HG02759 (cell line): Measurements from ENCODE around the gene SLC24A3.
A peak's percentile ranks its signal among the peaks of the same experiment; 100 is the strongest.

Source experiments
- ATAC-seq: cut with Tn5 transposase; IDR thresholded peaks from one replicate; pipeline ENCODE4 v1.9.1; 2021; ENCODE audit warnings: mild to moderate bottlenecking, moderate library complexity; ENCODE audit not compliant: unreplicated experiment

The SLC24A3 gene

DNA sequence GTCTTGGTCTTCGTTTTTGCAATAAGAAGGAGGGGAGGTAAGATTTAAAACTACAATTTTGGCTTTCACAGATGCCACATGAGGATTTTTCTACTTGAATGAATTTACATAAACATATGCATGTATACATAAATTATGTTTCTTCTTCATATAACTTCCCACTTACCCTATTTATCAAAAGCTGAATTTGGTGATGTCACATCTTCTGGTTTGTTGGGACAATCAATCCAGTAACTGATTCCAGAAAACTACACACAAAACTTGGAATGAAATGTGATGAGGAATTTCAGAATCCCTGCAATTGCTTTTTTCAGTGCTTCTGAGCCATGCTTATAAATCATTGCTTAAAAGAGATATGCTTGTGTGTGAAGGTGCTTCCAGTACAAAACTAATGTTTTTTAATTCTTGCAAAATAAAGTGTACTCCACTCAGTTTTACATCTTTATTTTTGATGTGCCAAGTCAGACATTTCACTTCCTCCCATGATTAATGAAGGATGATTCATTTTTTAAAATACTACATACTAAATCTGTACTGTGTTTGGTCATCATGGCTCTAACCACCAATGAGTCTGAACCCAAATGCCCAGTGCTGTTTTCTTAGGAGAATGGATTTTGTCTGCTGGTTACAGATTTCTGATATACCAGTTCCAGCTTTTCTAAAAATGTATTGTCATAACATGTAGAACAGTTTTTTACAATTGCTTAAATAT, 513.5 kb downstream of the SLC24A3 start:
- ATAC-seq = no peak

- no peak for ATAC-seq
Measured at GRCh38 chr20:19727251-19727847, 514.9 kb downstream of the SLC24A3 start.

DNA sequence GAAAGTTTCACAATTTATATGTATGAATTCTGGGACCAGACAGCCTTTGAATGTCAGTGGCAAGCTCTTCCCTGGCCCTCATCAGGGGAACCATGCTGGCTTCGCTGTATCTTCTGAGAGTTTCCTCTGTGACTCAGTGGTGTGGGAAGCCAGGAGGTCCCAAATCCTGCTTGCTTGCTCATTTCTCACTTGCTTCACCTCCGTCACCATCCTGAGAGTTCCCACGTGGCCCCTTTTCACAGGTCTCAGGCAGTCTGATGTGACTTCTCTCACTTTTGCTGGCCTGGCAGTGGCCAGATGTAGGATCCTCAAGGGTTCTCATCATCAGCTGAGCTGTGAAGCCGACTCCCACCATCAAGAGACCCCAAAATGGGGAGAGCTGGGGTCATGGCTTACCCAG, 517.2 kb downstream of the SLC24A3 start:
- ATAC-seq = no peak

- no peak for ATAC-seq
Measured at GRCh38 chr20:19730706-19731105, 518.3 kb downstream of the SLC24A3 start.

- ATAC-seq = no peak
Measured at GRCh38 chr20:19734811-19735210, 522.4 kb downstream of the SLC24A3 start.

DNA sequence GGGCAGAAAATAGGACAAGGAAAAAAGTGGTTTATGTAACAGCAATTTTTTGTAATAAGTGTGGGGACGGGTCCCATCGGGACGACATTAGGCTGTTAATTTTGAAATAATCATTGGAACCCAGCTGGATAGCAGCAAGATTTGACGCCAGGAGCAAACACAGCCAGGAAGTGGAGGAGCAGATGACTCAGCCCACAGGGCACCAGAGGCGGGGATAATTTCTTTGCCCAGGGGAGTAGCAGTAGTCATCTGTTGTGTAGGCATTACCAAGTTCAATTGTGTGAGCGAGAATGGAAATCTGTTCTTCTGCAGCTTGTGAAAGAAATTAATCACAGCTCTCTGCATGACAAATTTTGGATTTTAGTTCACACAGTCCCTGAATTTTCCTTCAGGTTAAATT, 523.0 kb downstream of the SLC24A3 start:
- peak; percentile 45 for ATAC-seq

DNA sequence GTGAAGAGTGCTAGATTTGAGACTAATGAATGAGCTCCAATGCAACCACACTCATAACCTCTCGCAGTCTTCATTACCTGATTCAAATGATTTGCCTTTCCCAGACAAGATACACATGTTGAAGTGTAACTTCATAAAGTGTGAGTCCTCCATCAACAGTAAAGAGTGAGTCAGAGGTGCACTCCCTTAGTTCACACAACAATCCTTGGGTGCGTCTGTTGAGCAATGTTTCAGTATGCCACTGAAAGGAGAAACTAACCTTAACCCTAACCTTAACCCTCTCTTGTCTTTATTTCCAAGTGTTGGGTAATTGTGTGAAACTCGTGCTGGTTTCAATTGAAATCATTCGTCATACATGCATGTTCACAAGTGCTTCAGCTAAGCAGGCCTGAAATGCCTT, 524.6 kb downstream of the SLC24A3 start:
- ATAC-seq = no peak

GRCh38 chr20:19738951-19739350, 526.5 kb downstream of the SLC24A3 start:
- ATAC-seq = no peak

DNA sequence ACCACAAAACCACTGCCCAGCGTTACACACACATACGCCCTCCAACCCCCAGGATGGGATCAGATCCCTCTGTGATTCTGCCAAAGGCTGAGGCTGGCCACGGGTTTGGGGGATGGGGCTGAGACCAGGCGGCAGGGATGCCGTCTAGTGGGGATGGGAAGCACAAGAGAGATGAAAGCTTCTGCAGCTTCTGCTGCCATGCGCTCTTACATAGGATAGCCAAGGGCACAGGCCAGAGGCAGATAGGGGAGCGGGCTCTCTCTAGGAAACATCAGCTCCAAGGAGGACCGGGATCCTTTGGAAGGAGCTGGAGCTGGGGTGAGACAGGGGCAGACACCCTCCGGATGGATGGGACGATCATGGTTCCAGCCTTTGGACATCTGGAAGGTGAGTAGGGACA, 526.9 kb downstream of the SLC24A3 start:
- no peak for ATAC-seq

- ATAC-seq = no peak
Measured at GRCh38 chr20:19740512-19740911, 528.1 kb downstream of the SLC24A3 start.

GRCh38 chr20:19741924-19742323, 529.5 kb downstream of the SLC24A3 start:
- no peak for ATAC-seq

GRCh38 chr20:19742974-19743639, 530.7 kb downstream of the SLC24A3 start:
- no peak for ATAC-seq

- no peak for ATAC-seq
Measured at GRCh38 chr20:19743640-19743995, 531.2 kb downstream of the SLC24A3 start.

GRCh38 chr20:19745106-19745505, 532.7 kb downstream of the SLC24A3 start:
- ATAC-seq = no peak

DNA sequence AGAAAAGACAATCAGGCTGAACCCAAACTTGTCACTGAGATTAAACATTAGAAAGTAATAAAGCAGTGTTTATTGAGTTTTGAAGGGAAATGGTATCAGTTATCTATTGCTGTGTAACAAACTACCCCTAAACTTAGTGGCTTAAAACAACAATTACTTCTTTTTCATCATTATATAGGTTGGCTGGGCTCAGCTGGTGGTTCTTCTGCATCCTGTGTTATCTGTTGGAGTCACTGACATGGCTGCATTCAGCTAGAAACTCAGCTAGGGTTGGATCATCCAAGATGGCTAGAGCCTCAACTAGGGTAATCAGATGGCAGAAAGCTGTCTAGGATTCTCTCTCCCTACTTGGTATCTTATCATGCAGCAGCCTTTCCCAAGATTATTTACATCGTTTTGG, 533.1 kb downstream of the SLC24A3 start:
- ATAC-seq = no peak

- ATAC-seq = no peak
Measured at GRCh38 chr20:19746396-19746795, 534.0 kb downstream of the SLC24A3 start.

DNA sequence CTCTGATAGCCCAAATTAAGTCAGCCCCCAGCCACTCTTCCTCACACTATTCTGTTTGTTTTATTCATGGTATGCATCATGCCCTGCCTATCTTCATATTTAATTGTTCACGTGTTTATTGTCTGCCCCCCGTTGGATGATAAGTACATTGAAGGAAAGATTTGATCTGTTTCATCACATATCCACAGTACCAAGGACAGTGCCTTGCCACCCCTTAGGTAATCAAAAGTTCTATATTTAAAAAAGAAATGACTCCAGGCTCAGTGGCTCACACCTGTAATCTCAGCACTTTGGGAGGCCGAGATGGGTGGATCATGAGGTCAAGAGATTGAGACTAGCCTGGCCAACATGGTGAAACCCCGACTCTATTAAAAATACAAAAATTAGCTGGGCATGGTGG, 535.5 kb downstream of the SLC24A3 start:
- no peak for ATAC-seq

- no peak for ATAC-seq
Measured at GRCh38 chr20:19748681-19749080, 536.2 kb downstream of the SLC24A3 start.

DNA sequence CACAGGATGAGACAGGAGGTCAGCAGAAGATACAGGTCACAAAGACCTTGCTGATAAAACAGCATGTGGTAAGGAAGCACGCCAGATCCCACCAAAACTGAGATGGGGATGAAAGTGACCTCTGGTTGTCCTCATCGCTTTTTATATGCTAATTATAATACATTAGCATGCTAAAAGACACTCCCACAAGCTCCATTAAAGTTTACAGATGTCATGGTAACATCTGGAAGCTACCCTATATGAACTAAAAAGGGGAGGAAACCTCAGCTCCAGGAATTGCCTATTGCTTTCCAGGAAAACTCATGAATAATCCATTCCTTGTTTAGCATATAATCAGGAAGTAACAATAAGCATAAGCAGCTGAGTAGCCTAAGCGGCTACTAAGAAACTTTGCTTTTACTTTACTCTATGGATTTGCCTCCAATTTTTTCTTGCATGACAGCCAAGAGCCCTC, 537.2 kb downstream of the SLC24A3 start:
- ATAC-seq = no peak

DNA sequence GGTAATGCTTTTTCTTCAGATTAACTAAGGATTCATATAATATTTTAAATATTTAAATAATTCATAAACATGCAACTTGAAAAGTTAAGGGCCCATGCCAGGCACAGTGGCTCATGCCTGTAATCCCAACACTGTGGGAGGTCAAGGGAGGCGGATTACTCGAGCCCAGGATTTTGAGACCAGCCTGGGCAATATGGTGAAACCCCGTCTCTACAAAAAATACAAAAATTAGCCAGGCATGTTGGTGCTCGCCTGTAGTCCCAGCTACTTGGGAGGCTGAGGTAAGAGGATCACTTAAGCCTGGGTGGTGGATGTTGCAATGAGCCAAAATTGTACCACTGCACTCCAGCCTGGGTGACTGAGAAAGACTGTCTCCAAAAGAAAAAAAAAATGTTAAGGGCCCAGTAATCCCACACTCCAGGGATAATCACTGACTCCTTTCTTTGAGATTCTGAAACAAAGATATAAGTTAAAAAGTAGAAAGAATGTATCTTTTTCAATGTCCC, 537.7 kb downstream of the SLC24A3 start:
- no peak for ATAC-seq

- ATAC-seq = no peak
Measured at GRCh38 chr20:19750907-19751636, 538.6 kb downstream of the SLC24A3 start.
